ENCODE data around the gene IFNA21. TPM values are rescaled to one million over a fixed set of nuclear protein-coding genes. Genes with fewer than 3 reads are reported as not detected.
"Not testable (repeated sequence)": the region's sequence is repeated elsewhere in the genome, so short reads cannot be mapped to it uniquely, and the experiment has no call there.

Gene IFNA21
- total and polyA plus RNA-seq, 2 experiments from 2014 or later, result not detected

DNA sequence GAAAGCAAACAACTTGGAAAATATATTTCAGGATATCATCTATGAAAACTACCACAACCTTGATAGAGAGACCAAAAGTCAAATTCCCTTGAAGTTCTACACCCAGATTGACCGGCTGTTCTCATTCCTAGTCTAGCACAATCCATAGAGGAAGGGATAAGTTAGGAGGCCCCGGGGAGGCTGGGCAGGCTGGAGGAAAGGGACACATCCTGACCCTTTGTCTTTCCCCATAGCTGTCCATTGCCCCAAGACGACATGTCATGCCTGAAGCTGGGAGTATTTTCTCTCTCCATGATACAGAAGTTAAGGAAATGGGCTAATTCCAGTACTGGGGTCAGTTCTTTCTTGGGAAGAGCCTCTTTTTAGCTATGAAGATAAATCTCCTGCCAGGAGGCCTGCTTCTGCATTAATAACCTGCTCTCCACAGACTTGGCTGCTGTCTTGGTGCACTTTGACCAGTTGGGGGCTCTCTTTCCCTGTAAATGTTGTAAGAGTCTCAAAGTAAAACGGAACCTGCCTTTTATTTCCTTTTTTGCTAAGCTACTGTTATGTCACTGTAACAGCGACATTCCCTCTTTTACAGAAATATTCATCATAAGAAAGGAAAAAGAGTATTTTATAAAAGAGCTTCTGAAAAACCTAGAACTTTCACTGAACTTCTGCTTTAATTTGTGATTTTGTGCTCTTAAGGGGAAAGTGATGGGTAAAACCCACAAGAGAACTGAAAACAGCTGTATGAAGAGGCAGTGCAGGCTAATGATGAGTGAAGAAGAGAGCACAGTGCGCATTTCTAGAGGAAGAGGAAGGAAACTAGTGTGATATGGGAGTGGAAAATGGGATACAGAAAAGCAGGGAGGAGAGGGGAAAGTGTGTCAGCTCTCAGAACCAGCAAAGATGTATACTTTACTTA, 28.7 kb upstream of the IFNA21 start:
- H3K27ac ChIP-seq; H3K4me1 ChIP-seq (ENCODE audit: low read depth); H3K9me3 ChIP-seq (ENCODE audit: low read depth); H3K27me3 ChIP-seq; H3K4me3 ChIP-seq; H3K36me3 ChIP-seq: not testable (repeated sequence)
- peak; percentile 59 for TF ChIP-seq CTCF (IDR thresholded peaks at IDR 0.05; ENCODE audit: low read depth, low read length)
- DNase-seq (ENCODE audit: low read depth in 1 of 2, low spot score in 1 of 2), result peak; percentile 21 to 25

- not testable (repeated sequence) for H3K36me3 ChIP-seq; H3K9me3 ChIP-seq (ENCODE audit: low read depth); H3K27ac ChIP-seq; H3K4me1 ChIP-seq (ENCODE audit: low read depth); H3K4me3 ChIP-seq; DNase-seq (ENCODE audit: low read depth in 1 of 2, low spot score in 1 of 2); H3K27me3 ChIP-seq
Measured at GRCh38 chr9:21187487-21187886, 21.0 kb upstream of the IFNA21 start, which contains the start of gene IFNA4. Gene IFNA4, minus strand, starts transcription at chr9:21187587. Its CDS starts 56 bp downstream, at chr9:21187531.

- not testable (repeated sequence) for H3K4me3 ChIP-seq; H3K27ac ChIP-seq; H3K27me3 ChIP-seq; H3K36me3 ChIP-seq; H3K9me3 ChIP-seq (ENCODE audit: low read depth); H3K4me1 ChIP-seq (ENCODE audit: low read depth)
- peak; percentile 59 for TF ChIP-seq CTCF (IDR thresholded peaks at IDR 0.05; ENCODE audit: low read depth, low read length)
- peak; percentile 17 to 24 for DNase-seq (ENCODE audit: low read depth in 1 of 2, low spot score in 1 of 2)
Measured at GRCh38 chr9:21182810-21183736, 16.6 kb upstream of the IFNA21 start.

DNA sequence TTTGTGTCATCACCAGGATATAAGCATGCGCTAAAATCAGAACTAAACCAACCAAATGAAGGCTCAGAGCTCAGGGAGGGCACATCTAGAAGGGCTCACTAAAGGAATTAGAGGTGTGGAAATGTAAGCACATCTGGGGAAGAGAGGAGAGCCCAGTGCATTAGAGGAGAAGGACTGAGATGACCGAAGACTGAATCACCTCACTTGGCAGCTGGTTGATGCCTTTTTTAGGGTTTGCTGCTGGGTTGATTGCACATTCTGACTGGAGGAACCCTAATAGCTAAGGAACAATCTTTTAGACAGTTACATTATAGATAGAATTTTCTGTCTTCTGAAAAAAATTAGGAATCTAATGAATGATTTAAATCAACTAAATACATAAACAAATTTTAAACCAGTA, 8.2 kb upstream of the IFNA21 start:
- Histone ChIP-seq H3K4me3 (no peak overlapping the region), H3K27me3 (no peaks in the 10 kb centered on the region), H3K4me1 (ENCODE audit: low read depth) (no peaks in the 10 kb centered on the region), H3K36me3 (no peaks in the 10 kb centered on the region), H3K27ac (no peak overlapping the region), H3K9me3 (ENCODE audit: low read depth) (no peaks in the 10 kb centered on the region)
- no peak for TF ChIP-seq CTCF (IDR thresholded peaks at IDR 0.05; ENCODE audit: low read depth, low read length)
- DNase-seq (ENCODE audit: low read depth in 1 of 2, low spot score in 1 of 2), result no peak

DNA sequence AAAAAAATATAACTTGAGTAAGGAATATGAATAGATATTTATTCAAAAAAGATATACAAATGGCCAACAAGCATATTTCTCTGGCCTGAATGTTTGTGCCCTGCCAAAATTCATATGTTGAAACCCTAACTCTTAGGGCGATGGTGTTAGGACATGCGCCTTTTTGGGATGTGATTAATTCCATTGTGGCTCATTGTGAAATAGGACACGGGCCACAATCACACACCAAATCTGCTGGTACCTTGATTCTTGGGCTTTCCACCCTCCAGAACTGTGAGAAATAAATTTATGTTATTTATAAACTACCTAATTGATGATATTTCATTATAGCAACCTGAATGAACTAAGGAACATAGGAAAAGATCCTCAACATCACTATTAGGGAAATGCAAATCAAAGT, 5.7 kb upstream of the IFNA21 start:
- DNase-seq (ENCODE audit: low read depth in 1 of 2, low spot score in 1 of 2), result no peak
- no peak overlapping the region for H3K27ac ChIP-seq
- TF ChIP-seq CTCF (IDR thresholded peaks at IDR 0.05; ENCODE audit: low read depth, low read length), result no peak
- no peaks in the 10 kb centered on the region for H3K27me3 ChIP-seq
- no peaks in the 10 kb centered on the region for H3K4me1 ChIP-seq (ENCODE audit: low read depth)
- no peak overlapping the region for H3K4me3 ChIP-seq
- no peaks in the 10 kb centered on the region for H3K36me3 ChIP-seq
- no peaks in the 10 kb centered on the region for H3K9me3 ChIP-seq (ENCODE audit: low read depth)
